ENCODE data around the gene COX10.

The COX10 gene

GRCh38 chr17:14245002-14245401 lies 175.7 kb downstream of the COX10 start:
- DNase-seq (ENCODE audit: low spot score), result no peak
- no peak overlapping the region for H3K4me3 ChIP-seq
- TF ChIP-seq CTCF (IDR thresholded peaks at IDR 0.05), result no peak
- no peak overlapping the region for H3K27ac ChIP-seq

- H3K27ac ChIP-seq, result no peak overlapping the region
- DNase-seq (ENCODE audit: low spot score), result no peak
- TF ChIP-seq CTCF (IDR thresholded peaks at IDR 0.05), result no peak
- no peak overlapping the region for H3K4me3 ChIP-seq
Observed at GRCh38 chr17:14245629-14246028, 176.3 kb downstream of the COX10 start.
